Neural cell (in vitro differentiated cells): ENCODE measurements around the gene GRIK3. TPM values are rescaled to one million over a fixed set of nuclear protein-coding genes. Genes with fewer than 3 reads are reported as not detected.

ENCODE experiments used
- H2AFZ ChIP-seq: fragments of 200-600, 300-800 bp; sonication (generic), shearing (Covaris generic); 2 replicates; pipeline ENCODE4 v1.6.0; 2014; ENCODE audit warnings: low read depth, mild to moderate bottlenecking, antibody characterized with exemption, low read length, moderate library complexity
- H3F3A ChIP-seq: fragments of 200-600 bp; shearing (Covaris generic); 2 replicates; pipeline ENCODE4 v1.6.1; 2016; ENCODE audit warnings: mild to moderate bottlenecking, moderate library complexity, mixed read lengths, antibody characterized with exemption, low read length; ENCODE audit not compliant: insufficient read depth, poor library complexity, severe bottlenecking
- H3K27ac ChIP-seq: fragments of 200-600, 300-800 bp; sonication (generic), shearing (Covaris generic); 2 replicates; pipeline ENCODE4 v1.5.1; 2014; ENCODE audit warnings: mild to moderate bottlenecking, low read length, moderate library complexity
- H3K27me3 ChIP-seq: fragments of 300-800, 200-600 bp; sonication (generic), shearing (Covaris generic); 2 replicates; pipeline ENCODE4 v1.6.0; 2014; ENCODE audit warnings: mild to moderate bottlenecking, low read depth, low read length, moderate library complexity; ENCODE audit not compliant: insufficient read depth
- H3K36me3 ChIP-seq: fragments of 300-800, 200-600 bp; sonication (generic), shearing (Covaris generic); 2 replicates; pipeline ENCODE4 v1.5.1; 2014; ENCODE audit warnings: mild to moderate bottlenecking, antibody characterized with exemption, low read length, moderate library complexity; ENCODE audit not compliant: insufficient read depth
- H3K4me2 ChIP-seq: fragments of 300-800, 200-600 bp; sonication (generic), shearing (Covaris generic); 2 replicates; pipeline ENCODE4 v1.6.0; 2014; ENCODE audit warnings: mild to moderate bottlenecking, low read length
- H3K4me3 ChIP-seq: fragments of 300-800, 200-600 bp; sonication (generic), shearing (Covaris generic); 2 replicates; pipeline ENCODE4 v1.5.1; 2014; ENCODE audit warnings: mild to moderate bottlenecking, low read length, moderate library complexity
- H3K79me2 ChIP-seq: fragments of 200-600 bp; shearing (Covaris generic); replicated peaks from 2 replicates; pipeline ENCODE4 v1.6.0; 2014; ENCODE audit warnings: mild to moderate bottlenecking, low read length, moderate library complexity; ENCODE audit not compliant: insufficient read depth
- H3K9ac ChIP-seq: fragments of 300-800, 200-600 bp; sonication (generic), shearing (Covaris generic); 2 replicates; pipeline ENCODE4 v1.6.1; 2016; ENCODE audit warnings: mild to moderate bottlenecking, low read length, mixed read lengths
- H3K9me2 ChIP-seq: fragments of 200-600 bp; shearing (Covaris generic); 2 replicates; pipeline ENCODE4 v1.6.1; 2016; ENCODE audit warnings: mild to moderate bottlenecking, low read length, mixed read lengths; ENCODE audit not compliant: insufficient read depth
- H3K9me3 ChIP-seq: fragments of 200-600, 300-800 bp; sonication (generic), shearing (Covaris generic); 2 replicates; pipeline ENCODE4 v1.6.1; 2016; ENCODE audit warnings: mild to moderate bottlenecking, mixed run types, low read length, moderate library complexity, mixed read lengths
- H4K20me1 ChIP-seq: fragments of 200-600 bp; shearing (Covaris generic); 2 replicates; pipeline ENCODE4 v1.6.1; 2016; ENCODE audit warnings: mild to moderate bottlenecking, mixed run types; ENCODE audit not compliant: insufficient read depth
- EP300 ChIP-seq: fragments of 450-650 bp; conservative IDR thresholded peaks from 2 replicates; pipeline ENCODE4 v1.6.1; 2014; ENCODE audit warnings: antibody characterized with exemption, mild to moderate bottlenecking, moderate library complexity; ENCODE audit not compliant: poor library complexity, severe bottlenecking
- EZH2 ChIP-seq: fragments of 200-600, 300-800 bp; shearing (Covaris generic), sonication (generic); IDR thresholded peaks from 2 replicates; pipeline ENCODE4 v1.6.1; 2014; ENCODE audit warnings: antibody characterized with exemption, low read length, borderline replicate concordance, mild to moderate bottlenecking; ENCODE audit not compliant: insufficient read depth, poor library complexity, severe bottlenecking
- POLR2AphosphoS5 ChIP-seq: IDR thresholded peaks from 2 replicates; pipeline ENCODE4 v1.6.1; 2012
- REST ChIP-seq: IDR thresholded peaks from 2 replicates; pipeline ENCODE4 v1.6.1; 2012; ENCODE audit warnings: borderline replicate concordance
- SMC3 ChIP-seq: fragments of 450-650 bp; conservative IDR thresholded peaks from 2 replicates; pipeline ENCODE4 v1.6.1; 2014; ENCODE audit warnings: antibody characterized with exemption, mild to moderate bottlenecking, moderate library complexity; ENCODE audit not compliant: poor library complexity
- TAF1 ChIP-seq: IDR thresholded peaks from 2 replicates; pipeline ENCODE4 v1.6.1; 2012; ENCODE audit warnings: low read depth
- polyA plus RNA-seq: library from polyadenylated mRNA; depleted of rRNA; stranded (reverse); fragments of >200 nt; gene quantifications from 2 replicates; pipeline ENCODE4 v1.2.3, GENCODE V29; 2014
- TF ChIP-seq, protein P1 (sequence below): fragments of 450-650 bp; IDR thresholded peaks from 2 replicates; pipeline ENCODE4 v1.5.1; 2014; ENCODE audit warnings: antibody characterized with exemption, mild to moderate bottlenecking, moderate library complexity; ENCODE audit not compliant: poor library complexity, severe bottlenecking

GRIK3 gene
- polyA plus RNA-seq, 1 donor from 2014 or later: 5.0 TPM

DNA sequence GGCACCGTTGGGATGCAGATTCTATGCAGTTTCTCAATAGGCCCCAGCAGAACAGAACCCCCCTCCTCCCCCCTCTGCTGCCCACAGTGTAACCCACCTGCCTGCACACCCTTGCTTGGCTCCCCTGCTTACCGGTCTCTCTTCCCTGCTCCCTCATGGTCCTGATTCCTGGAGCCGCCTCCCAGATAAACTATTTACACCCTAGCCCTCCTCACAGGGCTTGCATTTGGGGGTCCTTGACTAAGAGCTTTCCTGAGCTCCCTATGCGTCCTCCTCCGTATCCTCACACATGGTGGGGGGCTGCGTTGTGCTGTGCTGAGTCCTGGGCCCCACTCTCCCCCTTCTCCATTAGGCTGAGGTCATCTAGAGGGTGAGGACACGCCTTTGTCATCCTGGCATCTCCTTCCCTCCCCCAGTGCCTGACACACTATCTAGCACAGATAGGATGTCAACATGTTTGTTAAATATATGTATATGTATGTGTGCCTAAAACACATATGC is 121.9 kb downstream of the GRIK3 start:
- Histone ChIP-seq H3K36me3 (no peaks in the 10 kb centered on the region), H3F3A (no peaks in the 10 kb centered on the region), H2AFZ (no peak overlapping the region), H3K4me2 (no peak overlapping the region), H3K79me2 (no peaks in the 10 kb centered on the region), H3K27ac (no peak overlapping the region), H3K9me3 (no peaks in the 10 kb centered on the region), H3K9me2 (no peaks in the 10 kb centered on the region), H3K27me3 (no peaks in the 10 kb centered on the region), H3K9ac (no peak overlapping the region), H3K4me3 (no peak overlapping the region), H4K20me1 (no peaks in the 10 kb centered on the region)
- no peak for TF ChIP-seq EZH2
- TF ChIP-seq, protein P1, sequence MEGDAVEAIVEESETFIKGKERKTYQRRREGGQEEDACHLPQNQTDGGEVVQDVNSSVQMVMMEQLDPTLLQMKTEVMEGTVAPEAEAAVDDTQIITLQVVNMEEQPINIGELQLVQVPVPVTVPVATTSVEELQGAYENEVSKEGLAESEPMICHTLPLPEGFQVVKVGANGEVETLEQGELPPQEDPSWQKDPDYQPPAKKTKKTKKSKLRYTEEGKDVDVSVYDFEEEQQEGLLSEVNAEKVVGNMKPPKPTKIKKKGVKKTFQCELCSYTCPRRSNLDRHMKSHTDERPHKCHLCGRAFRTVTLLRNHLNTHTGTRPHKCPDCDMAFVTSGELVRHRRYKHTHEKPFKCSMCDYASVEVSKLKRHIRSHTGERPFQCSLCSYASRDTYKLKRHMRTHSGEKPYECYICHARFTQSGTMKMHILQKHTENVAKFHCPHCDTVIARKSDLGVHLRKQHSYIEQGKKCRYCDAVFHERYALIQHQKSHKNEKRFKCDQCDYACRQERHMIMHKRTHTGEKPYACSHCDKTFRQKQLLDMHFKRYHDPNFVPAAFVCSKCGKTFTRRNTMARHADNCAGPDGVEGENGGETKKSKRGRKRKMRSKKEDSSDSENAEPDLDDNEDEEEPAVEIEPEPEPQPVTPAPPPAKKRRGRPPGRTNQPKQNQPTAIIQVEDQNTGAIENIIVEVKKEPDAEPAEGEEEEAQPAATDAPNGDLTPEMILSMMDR: no peak
- TF ChIP-seq TAF1: no peak

DNA sequence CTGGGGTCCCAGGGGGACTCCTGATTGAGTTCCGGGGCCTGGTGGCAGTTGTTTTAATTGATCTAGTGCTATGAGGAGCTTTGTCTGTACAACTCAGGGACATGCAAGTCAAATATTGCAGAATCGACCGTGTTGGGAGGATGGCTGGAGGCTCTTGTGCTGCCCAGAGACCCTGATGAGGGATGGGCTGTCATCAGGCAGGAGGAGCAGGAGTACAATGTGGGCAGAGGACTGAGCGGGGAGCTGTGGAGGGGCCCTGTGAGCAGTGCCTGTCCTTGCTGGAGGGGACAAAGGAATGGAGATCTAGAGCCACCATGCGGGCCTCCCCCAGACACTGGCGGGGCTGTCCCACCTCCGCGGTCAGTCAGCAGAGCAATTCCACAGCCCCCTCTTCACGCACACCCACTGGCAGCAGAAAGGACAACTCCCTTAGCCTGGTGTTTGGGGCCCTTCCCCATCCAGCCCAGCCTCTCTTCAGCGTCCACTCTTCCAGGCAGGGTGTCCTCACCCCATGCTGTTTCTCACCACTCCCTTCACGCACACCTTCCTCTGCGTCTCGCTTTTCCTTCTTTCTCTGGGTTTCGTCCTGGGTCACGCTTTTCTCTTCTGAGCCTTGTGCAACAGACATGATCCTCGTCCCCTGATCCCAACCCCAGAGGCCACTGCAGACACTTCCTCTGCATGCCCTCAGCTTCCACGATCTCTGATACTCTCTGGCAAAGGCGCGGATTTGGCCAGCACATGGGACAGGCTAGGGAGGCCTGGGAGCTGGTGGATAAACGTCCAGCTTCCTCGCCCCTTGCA is 122.6 kb downstream of the GRIK3 start:
- Histone ChIP-seq H3K27ac (no peak overlapping the region), H4K20me1 (no peaks in the 10 kb centered on the region)

More for the DNA sequence above, 122.6 kb downstream of the GRIK3 start:
- TF ChIP-seq EP300 (no peak), SMC3 (no peak), POLR2AphosphoS5 (no peak), REST (no peak)
- no peak overlapping the region for H3K9ac ChIP-seq
- H3K9me2 ChIP-seq: no peaks in the 10 kb centered on the region
- no peaks in the 10 kb centered on the region for H3F3A ChIP-seq
- no peaks in the 10 kb centered on the region for H3K36me3 ChIP-seq
- no peaks in the 10 kb centered on the region for H3K79me2 ChIP-seq
- H3K4me2 ChIP-seq: no peak overlapping the region
- H3K27me3 ChIP-seq: no peaks in the 10 kb centered on the region
- no peak overlapping the region for H2AFZ ChIP-seq
- H3K9me3 ChIP-seq: no peaks in the 10 kb centered on the region
- no peak overlapping the region for H3K4me3 ChIP-seq
